Measurements from ENCODE around the gene PAPSS2.

GRCh38 chr10:87691506-87692070 is 31.9 kb downstream of the PAPSS2 start:
- no peak for TF ChIP-seq CTCF (IDR thresholded peaks at IDR 0.05)
- TF ChIP-seq ZNF121 (CRISPR knock-in tag; IDR thresholded peaks at IDR 0.05) = no peak
- TF ChIP-seq ZNF317 (CRISPR knock-in tag; IDR thresholded peaks at IDR 0.05; ENCODE audit: borderline replicate concordance, low read depth) = no peak
- no peak for TF ChIP-seq HMGXB4 (CRISPR knock-in tag; IDR thresholded peaks at IDR 0.05)
- no peak for TF ChIP-seq ATF1 (CRISPR knock-in tag; IDR thresholded peaks at IDR 0.05)
- no peak for TF ChIP-seq CREB1 (CRISPR knock-in tag; IDR thresholded peaks at IDR 0.05)
- no peak for TF ChIP-seq JUN (CRISPR knock-in tag; IDR thresholded peaks at IDR 0.05)
- no peak for TF ChIP-seq USF1 (CRISPR knock-in tag; IDR thresholded peaks at IDR 0.05)
- no peak for TF ChIP-seq HMGA2 (CRISPR knock-in tag; IDR thresholded peaks at IDR 0.05)
- no peak for TF ChIP-seq ZNF423 (CRISPR knock-in tag; IDR thresholded peaks at IDR 0.05)
- no peak for TF ChIP-seq GABPB1 (CRISPR knock-in tag; IDR thresholded peaks at IDR 0.05)
- TF ChIP-seq NFE2L1 (CRISPR knock-in tag; IDR thresholded peaks at IDR 0.05) = no peak
- no peak for TF ChIP-seq KAT7 (CRISPR knock-in tag; IDR thresholded peaks at IDR 0.05; ENCODE audit: borderline replicate concordance)
- no peak for TF ChIP-seq MAX (CRISPR knock-in tag; IDR thresholded peaks at IDR 0.05)

All from WTC11 (cell line).